Keratinocyte (primary cell): ENCODE measurements around the gene PARK7. TPM values are rescaled to one million over a fixed set of nuclear protein-coding genes. Genes with fewer than 3 reads are reported as not detected.

Experiments
- DNase-seq: peaks from one replicate; pipeline ENCODE4 v3.0.0-alpha.2; 2011; ENCODE audit warnings: low read depth, missing footprints, low spot score
- FAIRE-seq: peaks from 2 replicates; lab custom pipeline; 2011; peaks lifted over from hg19 to GRCh38; lab: Jason Lieb, UNC
- H2AFZ ChIP-seq: 2 replicates; pipeline ENCODE4 v1.6.0; 2012; ENCODE audit warnings: low read length, control low read depth, inconsistent platforms; ENCODE audit not compliant: control insufficient read depth
- H3K27ac ChIP-seq: 2 replicates; pipeline ENCODE4 v1.5.1; 2011; ENCODE audit warnings: low read length; ENCODE audit not compliant: control insufficient read depth, insufficient read depth
- H3K27me3 ChIP-seq: 3 replicates; pipeline ENCODE4 v1.6.0; 2011; ENCODE audit warnings: low read length; ENCODE audit not compliant: control insufficient read depth, insufficient read depth; ENCODE audit errors: extremely low read depth
- H3K36me3 ChIP-seq, 2 experiments: 2 replicates in 1 of 2; 3 replicates in 1 of 2; pipeline ENCODE4 v1.5.1; 2011; ENCODE audit warnings: low read length in 2 of 2, mild to moderate bottlenecking in 1 of 2; ENCODE audit not compliant: control insufficient read depth in 2 of 2, insufficient read depth in 2 of 2; ENCODE audit errors: extremely low read depth in 1 of 2
- H3K4me1 ChIP-seq: 3 replicates; pipeline ENCODE4 v1.5.1; 2011; ENCODE audit warnings: low read length; ENCODE audit not compliant: control insufficient read depth, insufficient read depth; ENCODE audit errors: extremely low read depth
- H3K4me2 ChIP-seq: 3 replicates; pipeline ENCODE4 v1.6.0; 2011; ENCODE audit warnings: low read depth, low read length; ENCODE audit not compliant: control insufficient read depth, insufficient read depth; ENCODE audit errors: extremely low read depth
- H3K4me3 ChIP-seq, 3 experiments: fragments of 200-600 bp in 1 of 3; sonication (generic) in 1 of 3; 2 replicates in 2 of 3; 3 replicates in 1 of 3; pipeline ENCODE4 v1.5.1; 2011 to 2016; ENCODE audit warnings: low read length in 3 of 3, mild to moderate bottlenecking in 3 of 3, control low read depth in 2 of 3, inconsistent platforms in 1 of 3, low read depth in 1 of 3, mixed read lengths in 1 of 3, mixed run types in 1 of 3, moderate library complexity in 1 of 3; ENCODE audit not compliant: control insufficient read depth in 2 of 3, insufficient read depth in 2 of 3; ENCODE audit errors: extremely low read depth in 1 of 3
- H3K79me2 ChIP-seq: 2 replicates; pipeline ENCODE4 v1.6.0; 2012; ENCODE audit warnings: low read length; ENCODE audit not compliant: control insufficient read depth, insufficient read depth
- H3K9ac ChIP-seq: 3 replicates; pipeline ENCODE4 v1.6.0; 2011; ENCODE audit warnings: low read length; ENCODE audit not compliant: control insufficient read depth, insufficient read depth; ENCODE audit errors: extremely low read depth
- H3K9me1 ChIP-seq: 3 replicates; pipeline ENCODE4 v1.6.0; 2011; ENCODE audit warnings: low read length; ENCODE audit not compliant: control insufficient read depth, insufficient read depth; ENCODE audit errors: extremely low read depth
- H3K9me3 ChIP-seq: 2 replicates; pipeline ENCODE4 v1.5.1; 2012; ENCODE audit warnings: low read depth, low read length; ENCODE audit not compliant: control insufficient read depth
- H4K20me1 ChIP-seq: 3 replicates; pipeline ENCODE4 v1.6.0; 2011; ENCODE audit warnings: low read length; ENCODE audit not compliant: control insufficient read depth, insufficient read depth; ENCODE audit errors: extremely low read depth
- EZH2 ChIP-seq: IDR thresholded peaks from one replicate; pipeline ENCODE4 v1.6.1; 2012; ENCODE audit warnings: inconsistent platforms, mild to moderate bottlenecking, low read length, moderate library complexity
- dilution Hi-C: fragments of 300-500 bp; cut with MboI; formaldehyde crosslinking; loops from one replicate; pipeline ENCODE4 v1.7.0; 2020; ENCODE audit warnings: low sequenced_read_pairs; ENCODE audit not compliant: extremely low pct_ligation_motif_present
- polyA plus RNA-seq, 5 experiments: library from polyadenylated mRNA; depleted of rRNA in 3 of 5; stranded (reverse) in 3 of 5; stranded (forward) in 1 of 5; unstranded in 1 of 5; fragments of >200 nt; gene quantifications; 1 replicate in 1 of 5; 2 replicates in 3 of 5; 3 replicates in 1 of 5; pipeline versions ENCODE4 v1.2.1 to v1.2.3, GENCODE V29; 2011 to 2012; ENCODE audit warnings: missing spikeins in 2 of 5, low read depth in 1 of 5, low replicate concordance in 1 of 5
- TF ChIP-seq, protein P1 (sequence below), 3 experiments: IDR thresholded peaks in 1 of 3; conservative IDR thresholded peaks in 1 of 3; optimal IDR thresholded peaks in 1 of 3; 2 replicates in 2 of 3; 3 replicates in 1 of 3; pipeline versions ENCODE3 to v1.5.1; 2011; ENCODE audit warnings: low read length in 3 of 3, mild to moderate bottlenecking in 3 of 3, moderate library complexity in 2 of 3, control low read depth in 1 of 3, inconsistent platforms in 1 of 3; ENCODE audit not compliant: insufficient read depth in 2 of 3; ENCODE audit errors: extremely low read depth in 1 of 3

The PARK7 gene
- polyA plus RNA-seq, 1 donor (not counting 4 experiments of a cell fraction or from before 2014, with no cell fraction given) = 502 TPM

DNA sequence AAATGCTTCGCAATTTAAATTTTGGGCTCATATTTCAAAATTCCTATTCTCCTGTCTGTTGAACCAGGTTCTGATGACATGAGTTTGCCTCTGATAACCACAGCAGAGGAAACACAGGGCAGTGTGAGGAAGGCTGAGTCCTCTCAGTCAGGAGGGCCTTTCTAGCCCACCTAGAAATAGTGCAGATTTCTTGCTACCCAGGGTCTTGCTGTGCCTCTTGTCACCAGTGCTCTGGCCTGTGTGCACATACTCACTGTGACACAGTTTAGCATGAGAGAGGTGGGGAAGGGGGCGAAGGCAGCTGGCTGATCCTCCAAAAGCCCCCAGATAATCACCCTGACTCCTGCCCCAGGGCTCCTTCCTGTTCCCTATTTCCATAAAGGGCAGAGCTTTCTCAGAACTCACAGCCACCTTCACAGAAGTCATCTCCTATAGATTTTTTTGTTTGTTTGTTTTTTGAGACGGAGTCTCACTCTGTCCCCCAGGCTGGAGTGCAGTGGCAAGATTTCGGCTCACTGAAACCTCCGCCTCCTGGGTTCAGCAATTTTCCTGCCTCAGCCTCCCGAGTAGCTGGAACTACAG, 40.9 kb downstream of the PARK7 start:
- no peak for DNase-seq
- Histone ChIP-seq H3K9me3 (no peaks in the 10 kb centered on the region), H4K20me1 (no peaks in the 10 kb centered on the region), H2AFZ (no peak overlapping the region), H3K27me3 (no peaks in the 10 kb centered on the region), H3K27ac (peak overlapping the region; percentile 100), H3K79me2 (no peaks in the 10 kb centered on the region), H3K4me2 (no peak overlapping the region), H3K4me3 (no peak overlapping the region), H3K9ac (no peak overlapping the region), H3K36me3 (no peaks in the 10 kb centered on the region), H3K4me1 (peaks cover 43% of the 10 kb centered on the region), H3K9me1 (no peaks in the 10 kb centered on the region)
- dilution Hi-C loops = loop anchor here (25.0 kb wide), 1 partner anchor 310 kb away; the partner anchor contains the start of gene SLC45A1
- FAIRE-seq = no peak
- TF ChIP-seq, protein P1, sequence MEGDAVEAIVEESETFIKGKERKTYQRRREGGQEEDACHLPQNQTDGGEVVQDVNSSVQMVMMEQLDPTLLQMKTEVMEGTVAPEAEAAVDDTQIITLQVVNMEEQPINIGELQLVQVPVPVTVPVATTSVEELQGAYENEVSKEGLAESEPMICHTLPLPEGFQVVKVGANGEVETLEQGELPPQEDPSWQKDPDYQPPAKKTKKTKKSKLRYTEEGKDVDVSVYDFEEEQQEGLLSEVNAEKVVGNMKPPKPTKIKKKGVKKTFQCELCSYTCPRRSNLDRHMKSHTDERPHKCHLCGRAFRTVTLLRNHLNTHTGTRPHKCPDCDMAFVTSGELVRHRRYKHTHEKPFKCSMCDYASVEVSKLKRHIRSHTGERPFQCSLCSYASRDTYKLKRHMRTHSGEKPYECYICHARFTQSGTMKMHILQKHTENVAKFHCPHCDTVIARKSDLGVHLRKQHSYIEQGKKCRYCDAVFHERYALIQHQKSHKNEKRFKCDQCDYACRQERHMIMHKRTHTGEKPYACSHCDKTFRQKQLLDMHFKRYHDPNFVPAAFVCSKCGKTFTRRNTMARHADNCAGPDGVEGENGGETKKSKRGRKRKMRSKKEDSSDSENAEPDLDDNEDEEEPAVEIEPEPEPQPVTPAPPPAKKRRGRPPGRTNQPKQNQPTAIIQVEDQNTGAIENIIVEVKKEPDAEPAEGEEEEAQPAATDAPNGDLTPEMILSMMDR (optimal IDR thresholded peaks at IDR 0.05 in 1 of 3, IDR thresholded peaks at IDR 0.05 in 1 of 3, conservative IDR thresholded peaks at IDR 0.05 in 1 of 3; ENCODE audit: extremely low read depth in 1 of 3, insufficient read depth in 2 of 3, low read length in 3 of 3) = no peak
- no peak for TF ChIP-seq EZH2

DNA sequence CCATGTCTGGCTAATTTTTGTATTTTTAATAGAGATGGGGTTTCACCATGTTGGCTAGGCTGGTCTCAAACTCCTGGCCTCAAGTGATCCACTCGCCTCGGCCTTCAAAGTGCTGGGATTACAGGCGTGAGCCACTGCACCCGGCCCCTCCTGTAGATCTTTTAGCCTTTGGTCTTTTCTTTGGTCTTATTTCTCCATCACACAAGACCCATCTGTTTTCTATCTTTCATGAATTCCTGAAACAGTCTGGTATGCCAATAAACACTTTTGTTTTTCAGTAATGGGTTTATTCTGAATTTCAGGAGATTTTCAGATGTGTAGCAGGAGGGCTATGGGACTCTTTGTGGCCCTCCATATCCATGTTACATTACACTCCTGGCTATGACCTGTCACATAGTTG, 41.4 kb downstream of the PARK7 start:
- peak overlapping the region; percentile 37 for H2AFZ ChIP-seq
- FAIRE-seq (no peak), DNase-seq (no peak)
- H3K9me1 ChIP-seq = no peaks in the 10 kb centered on the region
- H3K4me2 ChIP-seq = peak overlapping the region; percentile 84
- no peaks in the 10 kb centered on the region for H3K36me3 ChIP-seq
- H3K27me3 ChIP-seq = no peaks in the 10 kb centered on the region
- no peaks in the 10 kb centered on the region for H3K9me3 ChIP-seq
- H3K9ac ChIP-seq = peak overlapping the region; percentile 56
- no peaks in the 10 kb centered on the region for H4K20me1 ChIP-seq
- H3K4me3 ChIP-seq = peak overlapping the region in 2 of 3 experiments; percentile 25 to 33
- H3K27ac ChIP-seq = peak overlapping the region; percentile 100
- H3K79me2 ChIP-seq = no peaks in the 10 kb centered on the region
- no peak for TF ChIP-seq EZH2
- TF ChIP-seq, protein P1 (optimal IDR thresholded peaks at IDR 0.05 in 1 of 3, IDR thresholded peaks at IDR 0.05 in 1 of 3, conservative IDR thresholded peaks at IDR 0.05 in 1 of 3; ENCODE audit: extremely low read depth in 1 of 3, insufficient read depth in 2 of 3, low read length in 3 of 3) = no peak
- H3K4me1 ChIP-seq = peaks cover 43% of the 10 kb centered on the region
- dilution Hi-C loops = loop anchor here (25.0 kb wide), 1 partner anchor 309 kb away; the partner anchor contains the start of gene SLC45A1
